Right cardiac atrium (tissue), 5 donors: ENCODE results near the gene C11orf21. TPM values are rescaled to one million over a fixed set of nuclear protein-coding genes. Genes with fewer than 3 reads are reported as not detected.

ENCODE experiments used
- ATAC-seq, 2 donors: fragments of 200-7000 bp; cut with Tn5 transposase; one replicate each; pipeline versions ENCODE4 v1.8.0 to v1.9.1; 2020; ENCODE audit warnings: moderate library complexity in 2 of 2, mild to moderate bottlenecking in 1 of 2
- DNase-seq, 3 donors: peaks; one replicate each; pipeline ENCODE4 v3.0.0-alpha.2; 2020
- H3K27ac ChIP-seq: one replicate; pipeline ENCODE4 v1.5.1; 2013; ENCODE audit warnings: mild to moderate bottlenecking, low read length, control low read depth, moderate library complexity
- H3K27me3 ChIP-seq: one replicate; pipeline ENCODE4 v1.6.1; 2013; ENCODE audit not compliant: control insufficient read depth, insufficient read depth
- H3K4me1 ChIP-seq: one replicate; pipeline ENCODE4 v1.6.1; 2013; ENCODE audit warnings: low read length; ENCODE audit not compliant: control insufficient read depth, insufficient read depth
- H3K4me3 ChIP-seq: one replicate; pipeline ENCODE4 v1.5.1; 2013; ENCODE audit warnings: low read length, control low read depth
- H3K9me3 ChIP-seq: one replicate; pipeline ENCODE4 v1.6.1; 2013; ENCODE audit warnings: low read length; ENCODE audit not compliant: control insufficient read depth
- WGBS: extraction: QIAGEN DNeasy Blood & Tissue Kit; methylation state at CpG from one replicate; pipeline ENCODE4 v1.1.7; 2013; 5-methylcytosine and 5-hydroxymethylcytosine counted together
- intact Hi-C, 4 donors: fragments of 100-400 bp; cut with DNase I; formaldehyde crosslinking; loops; one replicate each; pipeline versions ENCODE4 v1.11.0 to v1.14.0; 2022 to 2023
- polyA plus RNA-seq: library from polyadenylated mRNA; stranded (reverse); fragments of 200-250 nt; gene quantifications from one replicate; pipeline ENCODE4 v1.2.3, GENCODE V29; 2013
- total RNA-seq, 4 donors: library from RNA; stranded (reverse); fragmentation: NEBNext Ultra II Directional; extraction: Animal tissue kit (Norgen Biotek cat#: 25700); gene quantifications; one replicate each; pipeline ENCODE4 v1.2.1, GENCODE V29; 2021
- donor health status: healthy with polysubstance abuse.
- donor health status: DM: no; HTN: yes; CAD: no.
- donor health status: DM: no; HTN: no; CAD: no.
- donor health status: DM: no; HTN: yes; CAD: no; lungs with severe emphysema.
- donor health status: DM: yes; HTN: yes; CAD: no.

The C11orf21 gene
- total and polyA plus RNA-seq, 5 donors, result 3.9 to 24.2 (median 13.4) TPM

DNA sequence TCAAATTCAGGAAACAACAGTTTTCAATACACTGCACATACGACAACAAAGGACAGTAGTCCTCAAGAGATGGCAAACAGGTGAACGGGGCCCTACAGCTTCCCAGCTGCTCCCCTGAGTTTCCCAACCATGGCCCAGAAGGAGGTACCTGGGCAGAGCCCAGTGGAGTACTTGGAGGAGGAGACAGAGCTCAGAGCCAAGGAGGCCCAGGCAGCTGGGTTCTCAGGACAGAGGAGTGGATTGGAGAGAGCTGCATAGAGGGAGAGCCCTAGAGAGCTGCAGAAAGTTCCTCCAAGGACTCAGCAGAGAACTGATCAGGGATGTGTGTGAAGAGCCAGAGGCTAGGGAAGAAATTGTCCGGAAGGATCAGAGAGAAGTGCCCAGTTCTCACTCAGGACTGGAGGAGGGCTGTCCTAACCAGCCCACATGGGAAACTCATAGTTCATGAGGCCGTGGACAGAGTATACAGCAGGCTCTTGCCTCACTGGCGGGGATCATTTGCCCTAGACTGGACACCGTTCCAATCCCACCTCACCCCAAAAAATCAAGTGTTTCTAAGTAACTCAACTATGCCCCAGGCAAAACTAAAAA is 23.7 kb downstream of the C11orf21 start:
- intact Hi-C loops, result loop anchor here in 1 of 4 donors (10.0 kb wide), 1 partner anchor 63 kb away; no protein-coding TSS in a partner anchor
- ATAC-seq, result no peak
- WGBS, result 85% methylated on average over 6 of the region's 6 CpGs
- Histone ChIP-seq H3K27me3 (no peaks in the 10 kb centered on the region), H3K9me3 (no peaks in the 10 kb centered on the region), H3K4me3 (no peak overlapping the region), H3K27ac (no peak overlapping the region), H3K4me1 (no peaks in the 10 kb centered on the region)
- DNase-seq, result no peak

DNA sequence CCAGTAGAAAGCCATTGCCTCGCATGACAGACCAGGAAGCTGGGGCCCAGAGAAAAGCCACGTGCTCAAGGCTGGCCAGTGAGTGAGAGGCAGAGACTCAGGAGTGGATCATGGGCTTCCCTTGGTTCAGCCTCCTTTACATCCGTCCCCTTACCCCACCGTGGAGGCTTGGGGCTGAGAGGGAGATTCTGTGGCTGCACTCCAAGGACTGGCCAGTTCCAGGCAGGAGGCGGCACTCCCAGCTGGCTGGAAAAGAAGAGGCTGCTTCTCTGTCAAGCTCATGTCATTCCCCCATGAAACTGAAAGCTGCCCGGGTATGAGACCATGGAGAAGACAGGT is 24.7 kb downstream of the C11orf21 start:
- Histone ChIP-seq H3K27ac (no peak overlapping the region), H3K4me1 (no peaks in the 10 kb centered on the region), H3K27me3 (no peaks in the 10 kb centered on the region), H3K9me3 (no peaks in the 10 kb centered on the region), H3K4me3 (no peak overlapping the region)
- DNase-seq, result no peak
- intact Hi-C loops, result loop anchor here in 1 of 4 donors (10.0 kb wide), 1 partner anchor 62 kb away; no protein-coding TSS in a partner anchor
- WGBS, result 45% methylated on average over 6 of the region's 6 CpGs
- no peak for ATAC-seq

DNA sequence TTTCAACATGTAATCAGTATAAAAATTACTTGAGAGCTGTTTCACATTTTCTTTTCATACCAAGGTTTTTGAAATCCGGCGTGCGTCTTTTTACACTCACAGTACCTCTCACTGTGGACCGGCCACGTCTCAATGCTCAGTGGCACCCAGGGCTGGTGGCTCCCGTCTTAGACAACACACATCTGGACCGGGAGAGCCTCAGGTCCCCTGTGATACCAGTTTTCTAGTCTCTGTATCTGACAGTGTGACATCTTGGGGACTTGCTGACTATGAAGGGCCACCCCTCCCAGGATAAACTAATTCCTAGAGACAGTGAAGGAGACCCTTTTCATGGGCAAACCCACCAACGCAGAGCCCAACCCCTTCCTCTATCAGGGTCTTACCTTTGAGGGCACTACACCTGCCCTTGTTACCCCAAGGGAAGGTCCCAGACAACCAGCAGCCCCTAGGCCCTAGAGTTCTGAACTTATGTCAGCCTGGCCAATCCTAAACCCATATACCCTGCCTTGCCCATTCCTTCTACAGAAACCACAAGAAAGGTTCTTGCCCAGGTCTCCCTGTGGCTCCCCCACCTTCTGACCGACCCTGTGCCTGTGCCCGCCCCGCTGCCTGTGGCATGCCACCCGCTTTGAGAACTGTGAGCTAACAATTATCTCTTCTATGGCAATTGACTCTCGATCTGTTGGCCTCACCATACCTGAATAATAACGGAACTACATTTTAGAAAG is 25.3 kb downstream of the C11orf21 start:
- WGBS, result 93% methylated on average over 14 of the region's 14 CpGs
- DNase-seq (no peak), ATAC-seq (no peak)
- no peaks in the 10 kb centered on the region for H3K27me3 ChIP-seq
- H3K4me3 ChIP-seq, result no peak overlapping the region
- no peaks in the 10 kb centered on the region for H3K9me3 ChIP-seq
- H3K27ac ChIP-seq, result no peak overlapping the region
- intact Hi-C loops, result loop anchor here in 1 of 4 donors (10.0 kb wide), 1 partner anchor 62 kb away; no protein-coding TSS in a partner anchor
- no peaks in the 10 kb centered on the region for H3K4me1 ChIP-seq

DNA sequence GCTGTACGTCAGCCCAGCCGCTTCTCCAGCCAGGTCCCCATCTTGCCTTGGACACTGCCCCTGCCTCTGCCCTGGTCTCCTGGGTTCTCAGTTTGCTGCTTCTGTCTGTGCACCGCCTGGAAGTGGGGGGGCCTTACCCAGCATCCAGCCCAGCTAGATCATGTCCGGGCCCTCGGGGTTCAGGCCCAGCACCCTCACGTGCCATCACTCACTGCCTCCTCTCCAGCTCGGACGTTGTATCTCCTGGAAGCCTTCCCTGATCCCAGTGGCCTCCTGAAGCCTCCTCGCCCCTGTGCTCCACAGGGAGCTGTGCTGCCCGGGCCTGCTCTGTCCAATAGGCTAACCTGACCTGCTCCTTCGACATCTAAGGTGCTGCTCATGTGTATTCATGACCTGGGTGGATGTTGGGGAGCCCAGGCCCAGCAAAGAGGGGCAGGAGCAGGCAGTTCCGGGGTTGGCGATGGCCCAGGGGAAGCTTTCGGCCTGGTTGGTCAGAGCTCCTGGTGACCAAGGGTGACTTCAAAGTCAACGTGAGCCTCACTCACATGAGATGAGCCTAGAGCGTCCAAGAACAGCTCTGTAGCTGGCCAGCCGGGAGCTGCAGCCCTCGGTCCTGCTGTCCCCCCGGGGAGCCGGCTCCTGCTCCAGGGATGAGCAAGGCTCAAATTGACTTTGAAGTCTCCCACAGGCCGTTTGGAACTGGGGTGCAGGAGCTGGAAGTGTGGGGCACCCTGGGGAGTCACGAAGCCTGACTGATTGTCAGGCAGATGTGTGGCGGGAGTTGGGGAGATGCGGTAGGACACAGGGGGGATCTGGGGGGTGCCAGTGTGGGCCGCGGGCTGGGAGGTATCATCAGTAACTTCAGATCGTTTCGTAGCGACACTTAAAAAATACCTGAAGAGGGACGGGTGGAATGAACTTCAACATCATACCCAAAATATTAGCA is 26.1 kb downstream of the C11orf21 start:
- intact Hi-C loops, result loop anchor here in 1 of 4 donors (10.0 kb wide), 1 partner anchor 61 kb away; no protein-coding TSS in a partner anchor
- Histone ChIP-seq H3K27ac (no peak overlapping the region), H3K27me3 (no peaks in the 10 kb centered on the region), H3K4me1 (no peaks in the 10 kb centered on the region), H3K9me3 (no peaks in the 10 kb centered on the region), H3K4me3 (no peak overlapping the region)
- DNase-seq (peak in 1 of 3 donors; percentile 31), ATAC-seq (no peak)
- 86% methylated on average over 30 of the region's 30 CpGs for WGBS

DNA sequence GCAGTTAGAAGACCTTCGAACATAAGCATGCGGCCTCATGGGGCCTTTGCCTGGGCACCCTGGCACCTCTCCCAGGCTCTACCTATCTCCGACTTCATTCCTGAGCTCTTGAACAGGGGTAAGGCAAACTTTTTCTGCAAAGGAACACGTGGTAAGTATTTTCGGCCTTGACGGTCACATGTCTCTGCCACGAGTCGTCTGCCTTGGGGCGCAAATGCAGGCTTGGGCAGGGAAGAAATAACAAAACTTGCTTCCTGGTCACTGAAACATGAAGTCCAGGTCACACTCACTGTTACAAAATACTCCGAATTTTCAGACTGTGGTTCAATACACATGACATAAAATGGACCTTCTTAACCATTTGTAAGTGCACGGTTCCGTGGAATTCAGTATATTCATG is 27.9 kb downstream of the C11orf21 start:
- intact Hi-C loops, result loop anchor here in 1 of 4 donors (10.0 kb wide), 1 partner anchor 59 kb away; no protein-coding TSS in a partner anchor
- no peak for DNase-seq
- ATAC-seq, result no peak
- Histone ChIP-seq H3K27me3 (no peaks in the 10 kb centered on the region), H3K27ac (no peak overlapping the region), H3K9me3 (no peaks in the 10 kb centered on the region), H3K4me3 (no peak overlapping the region), H3K4me1 (no peaks in the 10 kb centered on the region)
- WGBS, result 79% methylated on average over 12 of the region's 12 CpGs

DNA sequence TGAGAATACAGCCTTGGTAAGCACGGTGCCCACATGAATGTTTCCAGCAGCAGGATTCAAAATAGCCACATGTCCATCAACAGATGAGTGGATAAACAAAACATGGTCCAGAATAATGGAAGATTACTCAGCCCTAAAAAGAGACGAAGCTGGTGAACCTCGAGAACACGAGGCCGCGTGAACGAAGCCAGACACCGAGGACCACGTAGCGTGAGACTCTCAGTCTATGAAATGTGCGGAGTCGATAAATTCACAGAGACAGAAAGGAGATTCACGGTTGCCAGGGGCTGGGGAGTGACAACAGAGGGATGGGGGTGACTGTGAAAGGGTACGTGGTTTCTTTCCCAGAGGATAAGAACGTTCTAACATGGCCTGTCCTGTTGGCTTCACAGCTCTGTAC is 28.4 kb downstream of the C11orf21 start:
- Histone ChIP-seq H3K27ac (no peak overlapping the region), H3K27me3 (no peaks in the 10 kb centered on the region), H3K9me3 (no peaks in the 10 kb centered on the region), H3K4me3 (no peak overlapping the region), H3K4me1 (no peaks in the 10 kb centered on the region)
- DNase-seq (no peak), ATAC-seq (no peak)
- 88% methylated on average over 15 of the region's 15 CpGs for WGBS
- intact Hi-C loops, result loop anchor here in 1 of 4 donors (10.0 kb wide), 1 partner anchor 59 kb away; no protein-coding TSS in a partner anchor

DNA sequence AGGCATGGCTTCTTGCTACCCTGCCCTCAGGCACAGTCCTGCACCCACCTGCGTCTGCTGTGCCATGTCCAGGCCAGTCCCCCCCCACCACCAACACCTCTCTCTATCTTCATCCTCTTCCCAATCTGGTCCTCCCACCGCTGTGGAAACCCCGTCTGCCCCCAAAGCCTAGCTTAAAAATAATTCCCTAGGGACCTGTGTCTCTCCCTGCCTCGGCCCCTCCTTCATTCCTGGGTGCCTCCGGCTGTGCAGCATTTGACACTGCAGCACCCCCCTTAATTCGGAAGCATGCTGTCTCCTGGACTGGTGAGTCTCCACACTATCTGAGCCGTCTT is 28.8 kb downstream of the C11orf21 start:
- WGBS, result 78% methylated on average over 7 of the region's 7 CpGs
- no peaks in the 10 kb centered on the region for H3K4me1 ChIP-seq

DNA sequence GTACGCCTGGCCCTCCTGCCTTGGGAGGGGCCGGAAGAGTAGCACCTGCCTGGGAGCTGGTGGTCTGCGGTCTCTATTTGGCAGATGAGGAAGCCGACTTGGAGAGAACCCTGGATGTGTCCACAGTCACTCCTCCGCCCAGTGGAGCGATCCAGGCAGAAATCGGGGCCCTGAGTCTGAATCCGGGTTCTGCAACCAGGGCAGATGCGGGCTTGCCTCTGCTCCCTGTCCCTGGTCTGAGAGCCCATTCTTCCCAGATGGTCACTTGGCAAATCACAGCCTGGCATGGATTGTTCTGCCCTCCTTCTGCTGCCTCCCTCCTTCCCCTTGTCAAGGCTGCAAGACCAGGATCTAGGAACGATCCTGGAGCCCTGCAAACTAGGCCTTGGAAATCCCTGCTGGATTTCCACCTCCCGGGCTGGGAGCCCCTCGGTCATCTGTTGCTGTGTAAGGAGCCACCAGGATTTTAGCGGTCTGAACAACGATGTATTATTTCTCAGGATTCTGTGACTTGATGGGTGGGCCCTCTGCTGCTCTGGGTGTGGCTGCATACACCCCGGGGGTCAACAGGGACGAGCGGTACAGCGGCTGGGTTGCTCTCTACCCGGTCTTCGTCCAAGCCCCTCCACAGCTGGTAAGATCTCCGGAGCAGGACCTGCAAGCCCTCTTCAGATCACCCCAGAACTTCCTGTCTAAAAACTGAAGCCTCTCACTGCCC is 29.3 kb downstream of the C11orf21 start:
- no peaks in the 10 kb centered on the region for H3K27me3 ChIP-seq

More for the DNA sequence above, 28.8 kb downstream of the C11orf21 start:
- intact Hi-C loops, result loop anchor here in 1 of 4 donors (10.0 kb wide), 1 partner anchor 58 kb away; no protein-coding TSS in a partner anchor
- no peak for ATAC-seq
- Histone ChIP-seq H3K9me3 (no peaks in the 10 kb centered on the region), H3K27me3 (no peaks in the 10 kb centered on the region), H3K27ac (no peak overlapping the region), H3K4me3 (no peak overlapping the region)
- no peak for DNase-seq

DNA sequence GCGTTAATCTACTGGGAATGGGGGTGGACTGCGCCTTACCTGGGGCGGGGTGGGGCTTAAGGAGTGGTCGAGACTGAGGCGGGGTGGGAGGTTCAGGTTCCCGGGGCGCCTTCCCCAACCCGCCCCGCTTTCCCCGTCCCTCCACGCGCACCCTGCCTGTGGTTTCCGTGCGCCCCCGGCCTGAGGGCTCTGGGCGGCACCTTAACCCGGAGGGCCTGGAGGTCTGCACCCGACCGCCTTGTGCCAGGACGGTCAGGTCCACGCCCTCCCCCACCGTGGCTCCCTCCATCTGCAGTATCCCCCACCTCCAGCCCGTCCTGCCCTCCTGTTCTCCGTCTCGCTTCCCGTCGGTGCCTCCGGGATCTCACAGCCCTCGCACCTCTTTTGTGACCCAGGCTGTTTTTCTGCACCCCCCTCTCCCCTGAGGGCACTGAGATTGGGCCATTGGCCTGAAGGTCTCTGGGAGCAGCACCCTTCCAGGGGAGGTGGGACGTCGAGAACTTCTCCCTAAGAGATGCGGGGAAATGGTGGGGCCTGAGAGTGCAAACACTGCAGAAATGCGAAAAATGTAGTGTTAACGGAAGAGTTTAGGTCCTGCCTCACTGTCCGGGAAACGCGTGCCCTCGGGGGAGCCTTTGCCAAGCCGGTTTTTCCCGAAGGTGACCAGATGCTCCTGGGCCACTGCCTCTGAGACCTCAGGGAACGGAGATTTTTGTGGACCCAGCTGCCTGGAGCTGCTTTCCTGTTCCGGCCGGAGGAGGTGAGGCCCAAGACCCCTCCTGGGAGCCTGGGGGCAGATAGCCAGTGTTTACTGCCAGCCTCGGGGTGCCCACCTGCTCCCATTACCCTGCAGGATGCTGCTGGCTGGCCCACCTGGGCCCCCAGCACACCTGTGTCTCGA is 30.1 kb downstream of the C11orf21 start:
- DNase-seq (peak in 1 of 3 donors; percentile 54), ATAC-seq (peak in 1 of 2 donors; percentile 7)
- intact Hi-C loops, result loop anchor here in 1 of 4 donors (10.0 kb wide), 1 partner anchor 57 kb away; no protein-coding TSS in a partner anchor
- Histone ChIP-seq H3K27me3 (no peaks in the 10 kb centered on the region), H3K9me3 (no peaks in the 10 kb centered on the region), H3K27ac (no peak overlapping the region), H3K4me1 (no peaks in the 10 kb centered on the region), H3K4me3 (no peak overlapping the region)
- 21% methylated on average over 45 of the region's 45 CpGs for whole genome bisulfite sequencing

More for the DNA sequence above, 29.3 kb downstream of the C11orf21 start:
- H3K27ac ChIP-seq, result no peak overlapping the region
- WGBS, result 81% methylated on average over 21 of the region's 21 CpGs
- H3K9me3 ChIP-seq, result no peaks in the 10 kb centered on the region
- ATAC-seq (no peak), DNase-seq (no peak)
- no peaks in the 10 kb centered on the region for H3K4me1 ChIP-seq
- no peak overlapping the region for H3K4me3 ChIP-seq
- intact Hi-C loops, result loop anchor here in 1 of 4 donors (10.0 kb wide), 1 partner anchor 58 kb away; no protein-coding TSS in a partner anchor
